Liver (tissue), 9 donors: Measurements from ENCODE around the gene DUSP2. TPM values are rescaled to one million over a fixed set of nuclear protein-coding genes. Genes with fewer than 3 reads are reported as not detected.

Source experiments
- DNase-seq: peaks from one replicate; pipeline ENCODE4 v3.0.0-alpha.2; 2017; ENCODE audit warnings: low spot score
- H3K27ac ChIP-seq, 2 donors: one replicate each; pipeline ENCODE4 v1.7.0; 2013; ENCODE audit warnings: inconsistent platforms in 2 of 2, low read length in 2 of 2, control low read depth in 1 of 2, low read depth in 1 of 2, mild to moderate bottlenecking in 1 of 2
- H3K27me3 ChIP-seq, 4 donors: one replicate each; pipeline versions ENCODE4 v1.6.1 to v1.7.0; 2013; ENCODE audit warnings: low read length in 3 of 4, inconsistent platforms in 1 of 4, mild to moderate bottlenecking in 1 of 4, moderate library complexity in 1 of 4; ENCODE audit not compliant: control insufficient read depth in 4 of 4, insufficient read depth in 4 of 4
- H3K36me3 ChIP-seq, 4 donors: one replicate each; pipeline versions ENCODE4 v1.6.1 to v1.7.0; 2013; ENCODE audit warnings: low read length in 3 of 4, mild to moderate bottlenecking in 3 of 4, low read depth in 1 of 4, moderate library complexity in 1 of 4; ENCODE audit not compliant: control insufficient read depth in 4 of 4, insufficient read depth in 3 of 4
- H3K4me1 ChIP-seq, 4 donors: one replicate each; pipeline versions ENCODE4 v1.6.1 to v1.7.0; 2013; ENCODE audit warnings: low read length in 3 of 4, mild to moderate bottlenecking in 3 of 4, moderate library complexity in 1 of 4; ENCODE audit not compliant: control insufficient read depth in 4 of 4, insufficient read depth in 4 of 4
- H3K4me3 ChIP-seq, 3 donors: one replicate each; pipeline versions ENCODE4 v1.6.1 to v1.7.0; 2013; ENCODE audit warnings: low read length in 3 of 3, control low read depth in 1 of 3, low read depth in 1 of 3, mild to moderate bottlenecking in 1 of 3
- H3K9ac ChIP-seq, 2 donors: one replicate each; pipeline ENCODE4 v1.7.0; 2013; ENCODE audit warnings: low read length in 2 of 2, mild to moderate bottlenecking in 2 of 2, moderate library complexity in 2 of 2, control low read depth in 1 of 2, low read depth in 1 of 2
- H3K9me3 ChIP-seq, 4 donors: one replicate each; pipeline versions ENCODE4 v1.6.1 to v1.7.0; 2013; ENCODE audit warnings: low read length in 3 of 4; ENCODE audit not compliant: control insufficient read depth in 4 of 4
- ATF3 ChIP-seq: IDR thresholded peaks from 2 replicates; pipeline ENCODE4 v1.6.1; 2016; ENCODE audit warnings: antibody characterized with exemption
- CTCF ChIP-seq: fragments of 150-350 bp; IDR thresholded peaks from 2 replicates; pipeline ENCODE4 v1.5.1; 2017; ENCODE audit warnings: improper control_type of control experiment, low read depth, low read length; ENCODE audit not compliant: missing input control
- EGR1 ChIP-seq, 2 donors: IDR thresholded peaks; 2 replicates each; pipeline ENCODE4 v1.6.1; 2016 to 2018; ENCODE audit warnings: antibody characterized with exemption in 2 of 2, low read depth in 2 of 2
- FOXA1 ChIP-seq: IDR thresholded peaks from 2 replicates; pipeline ENCODE4 v1.6.1; 2016; ENCODE audit warnings: antibody characterized with exemption
- FOXA2 ChIP-seq: IDR thresholded peaks from 2 replicates; pipeline ENCODE4 v1.6.1; 2016; ENCODE audit warnings: antibody characterized with exemption
- GABPA ChIP-seq, 2 donors: IDR thresholded peaks in 1 of 2; conservative IDR thresholded peaks in 1 of 2; 2 replicates each; pipeline ENCODE4 v1.6.1; 2016; ENCODE audit warnings: antibody characterized with exemption in 2 of 2, mild to moderate bottlenecking in 1 of 2, moderate library complexity in 1 of 2
- HNF4A ChIP-seq, 2 donors: conservative IDR thresholded peaks; 2 replicates each; pipeline ENCODE4 v1.6.1; 2016; ENCODE audit warnings: antibody characterized with exemption in 2 of 2, mild to moderate bottlenecking in 2 of 2
- HNF4G ChIP-seq: IDR thresholded peaks from 2 replicates; pipeline ENCODE4 v1.6.1; 2016; ENCODE audit warnings: antibody characterized with exemption
- JUND ChIP-seq, 2 donors: IDR thresholded peaks; 2 replicates each; pipeline ENCODE4 v1.6.1; 2016; ENCODE audit warnings: antibody characterized with exemption in 2 of 2
- MAX ChIP-seq: IDR thresholded peaks from 2 replicates; pipeline ENCODE4 v1.6.1; 2016; ENCODE audit warnings: antibody characterized with exemption
- NR2F2 ChIP-seq: IDR thresholded peaks from 2 replicates; pipeline ENCODE4 v1.6.1; 2016; ENCODE audit warnings: antibody characterized with exemption
- REST ChIP-seq: IDR thresholded peaks from 2 replicates; pipeline ENCODE4 v1.6.1; 2016; ENCODE audit warnings: antibody characterized with exemption, mild to moderate bottlenecking
- RXRA ChIP-seq, 2 donors: IDR thresholded peaks; 2 replicates each; pipeline ENCODE4 v1.6.1; 2017 to 2018; ENCODE audit warnings: antibody characterized with exemption in 2 of 2, mild to moderate bottlenecking in 1 of 2
- SP1 ChIP-seq: IDR thresholded peaks from 2 replicates; pipeline ENCODE4 v1.6.1; 2018; ENCODE audit warnings: antibody characterized with exemption, mild to moderate bottlenecking
- TAF1 ChIP-seq: conservative IDR thresholded peaks from 2 replicates; pipeline ENCODE4 v1.6.1; 2016; ENCODE audit warnings: antibody characterized with exemption, mild to moderate bottlenecking
- YY1 ChIP-seq: IDR thresholded peaks from 2 replicates; pipeline ENCODE4 v1.6.1; 2016; ENCODE audit warnings: antibody characterized with exemption, mild to moderate bottlenecking
- WGBS: extraction: QIAGEN DNeasy Blood & Tissue Kit; methylation state at CpG from one replicate; pipeline ENCODE4 v1.1.7; 2013; 5-methylcytosine and 5-hydroxymethylcytosine counted together
- polyA plus RNA-seq, 2 donors: library from polyadenylated mRNA; stranded (reverse) in 1 of 2; unstranded in 1 of 2; fragments of 200-250 nt in 1 of 2; fragments of >200 nt in 1 of 2; fragmentation: Nextera tagmentation in 1 of 2; extraction: Ambion mirVana in 1 of 2; gene quantifications; one replicate each; pipeline versions ENCODE4 v1.2.1 to v1.2.3, GENCODE V29; 2013 to 2015
- total RNA-seq, 2 donors: library from RNA; depleted of rRNA; stranded (reverse); fragments of >200 nt; gene quantifications; one replicate each; pipeline ENCODE4 v1.2.3, GENCODE V29; 2014
- TF ChIP-seq, protein P1 (sequence below): IDR thresholded peaks from 2 replicates; pipeline ENCODE4 v1.6.1; 2016; ENCODE audit warnings: antibody characterized with exemption
- donor health status: healthy.
- donor health status: healthy.
- donor health status: healthy.
- donor health status: healthy.
- donor health status: healthy.

Gene DUSP2
- total and polyA plus RNA-seq, 4 donors: 0.99 to 2.8 (median 1.6) TPM

- no peak for TF ChIP-seq HNF4G
- no peak for TF ChIP-seq NR2F2
- Histone ChIP-seq H3K36me3 (no peaks in the 10 kb centered on the region), H3K9me3 (no peaks in the 10 kb centered on the region), H3K4me3 (no peak overlapping the region), H3K9ac (no peak overlapping the region), H3K4me1 (peaks cover 0 to 6% (median 3%) of the 10 kb centered on the region in 4 donors), H3K27ac (no peak overlapping the region), H3K27me3 (peaks cover 0 to 3% (median 0%) of the 10 kb centered on the region in 4 donors)
- 89% methylated on average over 13 of the region's 13 CpGs for WGBS
- DNase-seq: no peak
Measured at GRCh38 chr2:96118698-96119388, 26.4 kb downstream of the DUSP2 start.

DNA sequence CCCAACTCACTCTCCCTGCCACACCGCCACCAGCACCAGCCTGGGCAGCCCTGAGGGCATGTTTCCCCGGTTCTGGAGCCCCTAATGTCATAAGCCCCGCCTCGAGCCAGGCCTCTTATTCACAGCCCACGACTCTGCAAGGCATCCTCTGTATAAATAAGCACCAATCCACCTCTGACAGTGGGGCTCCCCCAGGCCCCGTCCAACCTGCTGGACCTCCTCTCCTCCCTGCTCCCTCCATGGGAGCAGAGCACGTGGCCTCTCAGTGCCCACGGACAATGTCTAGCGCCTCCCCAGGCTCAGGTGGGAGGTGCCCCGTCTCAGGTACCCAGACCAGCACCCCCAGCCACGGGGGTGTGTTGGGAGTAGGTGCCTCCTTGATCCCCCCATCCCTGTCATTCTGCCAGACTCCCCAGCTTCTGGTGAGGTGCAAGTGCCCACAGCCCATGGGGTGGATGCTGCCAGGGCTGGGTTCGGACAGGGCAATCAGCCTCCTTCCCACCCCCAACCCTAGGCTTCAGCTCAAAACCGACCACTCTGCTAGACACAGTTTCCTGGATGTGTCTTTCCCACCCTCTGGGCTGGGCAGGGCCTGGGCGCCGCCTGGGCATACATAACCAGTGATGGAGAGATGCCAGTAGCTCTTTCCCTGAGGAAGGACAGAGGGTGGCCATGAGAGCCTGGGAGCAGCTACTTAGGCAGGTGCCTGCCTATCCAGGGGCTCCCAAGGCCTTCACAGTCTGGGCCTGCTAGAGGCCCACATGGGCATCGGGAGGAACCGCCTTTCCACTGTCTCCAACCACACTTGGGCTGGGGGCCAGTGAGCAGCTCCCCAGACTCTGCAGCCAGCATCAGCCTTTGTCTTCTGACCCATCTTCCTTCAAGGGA is 27.3 kb downstream of the DUSP2 start:
- Histone ChIP-seq H3K4me3 (no peak overlapping the region), H3K4me1 (peaks cover 0 to 6% (median 3%) of the 10 kb centered on the region in 4 donors), H3K36me3 (no peaks in the 10 kb centered on the region), H3K27ac (no peak overlapping the region), H3K27me3 (peaks cover 0 to 3% (median 0%) of the 10 kb centered on the region in 4 donors), H3K9ac (no peak overlapping the region), H3K9me3 (no peaks in the 10 kb centered on the region)
- TF ChIP-seq, protein P1, sequence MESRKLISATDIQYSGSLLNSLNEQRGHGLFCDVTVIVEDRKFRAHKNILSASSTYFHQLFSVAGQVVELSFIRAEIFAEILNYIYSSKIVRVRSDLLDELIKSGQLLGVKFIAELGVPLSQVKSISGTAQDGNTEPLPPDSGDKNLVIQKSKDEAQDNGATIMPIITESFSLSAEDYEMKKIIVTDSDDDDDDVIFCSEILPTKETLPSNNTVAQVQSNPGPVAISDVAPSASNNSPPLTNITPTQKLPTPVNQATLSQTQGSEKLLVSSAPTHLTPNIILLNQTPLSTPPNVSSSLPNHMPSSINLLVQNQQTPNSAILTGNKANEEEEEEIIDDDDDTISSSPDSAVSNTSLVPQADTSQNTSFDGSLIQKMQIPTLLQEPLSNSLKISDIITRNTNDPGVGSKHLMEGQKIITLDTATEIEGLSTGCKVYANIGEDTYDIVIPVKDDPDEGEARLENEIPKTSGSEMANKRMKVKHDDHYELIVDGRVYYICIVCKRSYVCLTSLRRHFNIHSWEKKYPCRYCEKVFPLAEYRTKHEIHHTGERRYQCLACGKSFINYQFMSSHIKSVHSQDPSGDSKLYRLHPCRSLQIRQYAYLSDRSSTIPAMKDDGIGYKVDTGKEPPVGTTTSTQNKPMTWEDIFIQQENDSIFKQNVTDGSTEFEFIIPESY: no peak
- TF ChIP-seq JUND (IDR thresholded peaks at IDR 0.05) (no peak), FOXA2 (no peak), YY1 (no peak), FOXA1 (no peak), CTCF (no peak), HNF4G (no peak), REST (no peak), MAX (no peak), NR2F2 (no peak), GABPA (IDR thresholded peaks at IDR 0.05 in 1 of 2, conservative IDR thresholded peaks at IDR 0.05 in 1 of 2) (no peak), SP1 (no peak), HNF4A (conservative IDR thresholded peaks at IDR 0.05) (no peak), ATF3 (no peak), EGR1 (IDR thresholded peaks at IDR 0.05; ENCODE audit: low read depth in 2 of 2) (no peak), TAF1 (no peak), RXRA (IDR thresholded peaks at IDR 0.05) (no peak)
- DNase-seq: no peak
- 56% methylated on average over 17 of the region's 17 CpGs for WGBS
